Stomach (tissue), 9 donors: ENCODE results near the gene HRCT1. TPM values are rescaled to one million over a fixed set of nuclear protein-coding genes. Genes with fewer than 3 reads are reported as not detected.

Experiments used
- DNase-seq, 2 donors: peaks; one replicate each; pipeline versions ENCODE4 v3.0.0 to v3.0.0-alpha.2; 2013 to 2019
- H3K27ac ChIP-seq, 5 donors: fragments of 200-600 bp in 4 of 5; sonication (generic) in 4 of 5; one replicate each; pipeline ENCODE4 v1.5.1; 2013 to 2019; ENCODE audit warnings: mild to moderate bottlenecking in 1 of 5, moderate library complexity in 1 of 5
- H3K27me3 ChIP-seq, 3 donors: fragments of 200-600 bp; sonication (generic); one replicate each; pipeline ENCODE4 v1.5.1; 2017 to 2019; ENCODE audit warnings: mixed run types in 1 of 3
- H3K36me3 ChIP-seq, 4 donors: fragments of 200-600 bp; sonication (generic); 1 replicate in 3 of 4; 2 replicates in 1 of 4; pipeline ENCODE4 v1.5.1; 2016 to 2019
- H3K4me1 ChIP-seq, 4 donors: fragments of 200-600 bp; sonication (generic); one replicate each; pipeline ENCODE4 v1.5.1; 2016 to 2019
- H3K4me3 ChIP-seq, 4 donors: fragments of 200-600 bp; sonication (generic) in 3 of 4; one replicate each; pipeline ENCODE4 v1.5.1; 2016 to 2019; ENCODE audit warnings: mild to moderate bottlenecking in 1 of 4
- H3K9me3 ChIP-seq, 4 donors: fragments of 200-600 bp; sonication (generic); one replicate each; pipeline ENCODE4 v1.5.1; 2016 to 2019
- CTCF ChIP-seq, 7 experiments: fragments of 450-650 bp in 4 of 7; fragments of 200-600 bp in 3 of 7; sonication (generic) in 3 of 7; IDR thresholded peaks; one replicate each; pipeline ENCODE4 v1.5.1; 2016 to 2019; ENCODE audit warnings: antibody characterized with exemption in 7 of 7, control low read depth in 2 of 7, mild to moderate bottlenecking in 1 of 7
- EP300 ChIP-seq: sonication (generic); formaldehyde crosslinking; IDR thresholded peaks from one replicate; pipeline ENCODE4 v1.6.1; 2017; ENCODE audit warnings: antibody characterized with exemption
- POLR2A ChIP-seq, 4 donors: fragments of 450-650 bp; IDR thresholded peaks; one replicate each; pipeline ENCODE4 v1.6.1; 2016; ENCODE audit warnings: antibody characterized with exemption in 4 of 4, control low read depth in 2 of 4, mild to moderate bottlenecking in 1 of 4, moderate library complexity in 1 of 4
- POLR2AphosphoS5 ChIP-seq, 3 donors: sonication (generic); formaldehyde crosslinking; IDR thresholded peaks; one replicate each; pipeline ENCODE4 v1.6.1; 2016; ENCODE audit warnings: antibody characterized with exemption in 3 of 3
- WGBS, 5 donors: extraction: QIAGEN DNeasy Blood & Tissue Kit in 3 of 5; methylation state at CpG; one replicate each; pipeline versions ENCODE4 v1.1.5 to v1.1.7; 2013 to 2018; 5-methylcytosine and 5-hydroxymethylcytosine counted together
- intact Hi-C: fragments of 100-400 bp; cut with DNase I; formaldehyde crosslinking; loops from one replicate; pipeline ENCODE4 v1.15.1; 2023; ENCODE audit warnings: low total_unique reads
- polyA plus RNA-seq, 3 donors: library from polyadenylated mRNA; stranded (reverse); fragments of 200-250 nt; gene quantifications; one replicate each; pipeline ENCODE4 v1.2.3, GENCODE V29; 2013
- total RNA-seq, 5 donors: library from RNA; depleted of rRNA; stranded (reverse); fragments of >200 nt; gene quantifications; one replicate each; pipeline versions ENCODE4 v1.1.0 to v1.2.3, GENCODE V29; 2014 to 2016
- donor health status: healthy with polysubstance abuse.
- donor health status: Bipolar disorder and iron deficiency.
- donor health status: healthy.

Gene HRCT1
- total and polyA plus RNA-seq, 8 donors: 0.50 to 28.7 (median 5.3) TPM; not detected in 2

GRCh38 chr9:35948451-35948850, 42.4 kb downstream of the HRCT1 start:
- no peak for DNase-seq
- Histone ChIP-seq H3K4me3 (no peak overlapping the region), H3K27me3 (peaks cover 0 to 14% (median 0%) of the 10 kb centered on the region in 3 donors), H3K9me3 (no peaks in the 10 kb centered on the region), H3K4me1 (peaks cover 0 to 30% (median 12%) of the 10 kb centered on the region in 4 donors), H3K36me3 (no peaks in the 10 kb centered on the region), H3K27ac (no peak overlapping the region)
- WGBS, 5 donors: 60 to 72% (median 63%) methylated on average over 2 of the region's 2 CpGs
- intact Hi-C loops: loop anchor here (5.0 kb wide), 1 partner anchor 41 kb away; the partner anchor contains the start of genes HRCT1 and SPAAR
- TF ChIP-seq POLR2A (IDR thresholded peaks at IDR 0.05) (no peak), POLR2AphosphoS5 (IDR thresholded peaks at IDR 0.05) (no peak), CTCF (IDR thresholded peaks at IDR 0.05) (no peak), EP300 (no peak)

GRCh38 chr9:35948901-35949318, 42.9 kb downstream of the HRCT1 start:
- Histone ChIP-seq H3K27me3 (peaks cover 0 to 14% (median 0%) of the 10 kb centered on the region in 3 donors), H3K4me3 (no peak overlapping the region), H3K36me3 (no peaks in the 10 kb centered on the region), H3K9me3 (no peaks in the 10 kb centered on the region), H3K4me1 (peaks cover 0 to 30% (median 12%) of the 10 kb centered on the region in 4 donors), H3K27ac (no peak overlapping the region)
- DNase-seq: peak in 1 of 2 donors; percentile 29
- TF ChIP-seq POLR2A (IDR thresholded peaks at IDR 0.05): no peak
- no peak for TF ChIP-seq POLR2AphosphoS5 (IDR thresholded peaks at IDR 0.05)
- TF ChIP-seq EP300: no peak
- TF ChIP-seq CTCF (IDR thresholded peaks at IDR 0.05): no peak
- intact Hi-C loops: loop anchor here (5.0 kb wide), 1 partner anchor 42 kb away; the partner anchor contains the start of genes HRCT1 and SPAAR
- WGBS, 5 donors: 27 to 54% (median 51%) methylated on average over 2 of the region's 2 CpGs

GRCh38 chr9:35951736-35952135, 45.7 kb downstream of the HRCT1 start:
- no peak overlapping the region for H3K27ac ChIP-seq
- WGBS, 5 donors: 38 to 46% (median 42%) methylated on average over 6 of the region's 6 CpGs

GRCh38 chr9:35952526-35953191, 46.7 kb downstream of the HRCT1 start:
- Histone ChIP-seq H3K4me1 (peaks cover 0 to 5% (median 0%) of the 10 kb centered on the region in 4 donors), H3K27ac (no peak overlapping the region), H3K9me3 (no peaks in the 10 kb centered on the region), H3K4me3 (no peak overlapping the region), H3K27me3 (peaks cover 0 to 23% (median 0%) of the 10 kb centered on the region in 3 donors), H3K36me3 (no peaks in the 10 kb centered on the region)
- 82 to 87% (median 83%) methylated on average over 6 of the region's 6 CpGs for WGBS, 5 donors
- TF ChIP-seq POLR2A (IDR thresholded peaks at IDR 0.05): no peak
- TF ChIP-seq POLR2AphosphoS5 (IDR thresholded peaks at IDR 0.05): no peak
- no peak for TF ChIP-seq EP300
- intact Hi-C loops: no loop called here
- no peak for DNase-seq

More at GRCh38 chr9:35951736-35952135, 45.7 kb downstream of the HRCT1 start:
- intact Hi-C loops: no loop called here
- Histone ChIP-seq H3K4me1 (peaks cover 0 to 5% (median 0%) of the 10 kb centered on the region in 4 donors), H3K9me3 (no peaks in the 10 kb centered on the region), H3K27me3 (peaks cover 0 to 14% (median 0%) of the 10 kb centered on the region in 3 donors), H3K36me3 (no peaks in the 10 kb centered on the region), H3K4me3 (no peak overlapping the region)
- DNase-seq: peak in 1 of 2 donors; percentile 50
- TF ChIP-seq POLR2AphosphoS5 (IDR thresholded peaks at IDR 0.05) (peak in 1 of 3 donors; percentile 4), CTCF (IDR thresholded peaks at IDR 0.05) (no peak)
